Left renal cortex interstitium (tissue), 4 donors: ENCODE results near the gene CLOCK. TPM values are rescaled to one million over a fixed set of nuclear protein-coding genes. Genes with fewer than 3 reads are reported as not detected.

Source experiments
- DNase-seq, 4 donors: peaks; one replicate each; pipeline ENCODE4 v3.0.0-alpha.2; 2013; ENCODE audit warnings: low read depth in 4 of 4, low spot score in 2 of 4, missing footprints in 1 of 4
- polyA plus RNA-seq, 4 donors: library from polyadenylated mRNA; unstranded; fragments of 120-200 nt; gene quantifications; one replicate each; pipeline ENCODE4 v1.2.1, GENCODE V29; 2013; ENCODE audit not compliant: insufficient read length in 4 of 4

The CLOCK gene
- polyA plus RNA-seq, 4 donors: 17.0 to 24.9 (median 20.7) TPM

GRCh38 chr4:55485821-55486220 lies 60.9 kb downstream of the CLOCK start:
- DNase-seq: no peak

- no peak for DNase-seq
These were observed 63.4 kb downstream of the CLOCK start for GRCh38 chr4:55483315-55483714.

DNA sequence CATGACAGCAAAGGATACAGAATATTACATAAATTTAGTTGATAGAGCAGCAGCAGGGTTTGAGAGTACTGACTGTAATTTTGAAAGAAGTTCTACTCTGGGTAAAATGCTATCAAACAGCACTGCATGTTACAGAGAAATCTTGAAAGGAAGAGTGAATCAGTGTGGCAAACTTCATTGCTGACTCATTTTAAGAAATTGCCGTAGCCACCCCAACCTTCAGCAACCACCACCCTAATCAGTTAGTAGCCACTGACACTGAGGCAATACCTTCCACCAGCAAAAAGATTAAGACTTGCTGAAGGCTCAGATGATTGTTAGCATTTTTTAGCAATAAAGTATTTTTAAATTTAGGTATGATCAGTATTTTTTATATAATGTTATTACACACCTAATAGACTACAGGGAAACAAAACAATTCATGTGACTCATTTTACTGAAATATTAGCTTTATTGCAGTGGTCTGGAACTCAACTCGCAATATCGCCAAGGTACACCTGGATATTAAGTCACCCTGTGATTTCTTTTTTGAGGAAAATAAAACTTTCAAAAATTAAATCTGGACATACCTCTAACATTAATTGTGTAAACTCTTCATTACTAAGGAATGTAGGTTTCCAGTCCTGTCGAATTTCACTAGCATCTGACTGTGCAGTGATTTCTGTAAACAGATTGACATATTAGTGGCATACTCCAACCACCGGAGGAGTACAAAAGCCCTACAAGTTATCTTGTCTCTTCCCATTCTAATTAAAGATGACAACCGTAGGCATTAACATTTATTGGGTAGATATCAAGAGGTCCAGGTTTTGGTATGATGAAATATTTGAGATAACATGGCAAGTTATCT lies 71.1 kb downstream of the CLOCK start:
- no peak for DNase-seq

DNA sequence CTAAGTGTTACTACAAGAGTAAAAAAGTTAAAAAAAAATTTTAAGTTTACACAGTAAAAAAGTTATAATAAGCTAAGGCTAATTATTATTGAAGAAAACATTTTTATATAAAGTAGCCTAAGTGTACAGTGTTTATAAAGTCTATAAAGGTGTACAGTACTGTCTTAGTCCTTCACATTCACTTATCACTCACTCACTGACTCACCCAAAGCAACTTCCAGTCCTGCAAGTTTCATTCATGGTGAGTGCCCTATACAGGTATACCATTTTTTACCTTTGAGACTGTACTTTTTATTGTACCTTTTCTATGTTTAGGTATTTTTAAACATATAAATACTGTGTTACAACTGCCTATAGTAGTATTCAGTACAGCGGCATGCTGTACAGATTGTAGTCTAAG lies 76.7 kb downstream of the CLOCK start:
- no peak for DNase-seq

DNA sequence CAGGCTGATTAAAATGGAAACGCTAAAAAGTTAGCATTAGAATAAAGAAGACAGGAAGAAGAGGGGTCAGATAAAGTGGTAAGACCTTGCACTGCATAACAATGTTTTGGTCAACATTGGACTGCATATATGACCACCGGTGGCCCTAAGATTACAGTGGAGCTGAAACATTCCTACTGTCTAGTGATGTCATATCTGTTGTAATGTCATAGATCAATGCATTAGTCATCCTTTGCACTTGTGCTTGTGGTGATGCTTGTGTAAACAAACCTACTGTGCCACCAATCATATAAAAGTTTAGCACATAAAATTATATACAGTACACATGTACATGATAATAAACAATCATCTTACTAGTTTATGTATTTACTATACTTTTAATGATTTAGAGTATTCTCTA lies 78.0 kb downstream of the CLOCK start:
- no peak for DNase-seq

GRCh38 chr4:55466001-55466400 lies 80.7 kb downstream of the CLOCK start:
- no peak for DNase-seq

DNA sequence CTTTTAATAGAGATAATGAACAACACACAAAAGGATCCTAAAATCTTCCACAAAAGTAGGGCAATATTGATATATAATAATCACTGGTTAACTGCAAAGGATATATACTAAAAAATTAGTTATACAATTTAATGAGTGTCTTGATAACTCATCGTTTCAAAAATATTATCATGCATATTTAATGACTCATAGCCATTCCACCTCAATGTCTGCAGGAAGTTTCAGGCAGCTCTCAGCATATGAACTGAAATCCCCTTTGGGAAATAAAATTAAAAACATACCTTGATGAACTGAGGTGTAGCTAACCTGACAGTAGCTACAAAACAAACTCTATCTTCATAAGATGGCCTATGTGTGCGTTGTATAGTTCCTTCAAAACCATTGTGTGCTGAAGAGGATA lies 88.1 kb downstream of the CLOCK start:
- no peak for DNase-seq

GRCh38 chr4:55458164-55458563 lies 88.5 kb downstream of the CLOCK start:
- DNase-seq: no peak

- DNase-seq: no peak
These were observed 96.1 kb downstream of the CLOCK start for GRCh38 chr4:55450566-55450965.

- peak in 3 of 4 donors; percentile 6 to 40 (median 18) for DNase-seq
These were observed 98.9 kb downstream of the CLOCK start for GRCh38 chr4:55447831-55448230.

DNA sequence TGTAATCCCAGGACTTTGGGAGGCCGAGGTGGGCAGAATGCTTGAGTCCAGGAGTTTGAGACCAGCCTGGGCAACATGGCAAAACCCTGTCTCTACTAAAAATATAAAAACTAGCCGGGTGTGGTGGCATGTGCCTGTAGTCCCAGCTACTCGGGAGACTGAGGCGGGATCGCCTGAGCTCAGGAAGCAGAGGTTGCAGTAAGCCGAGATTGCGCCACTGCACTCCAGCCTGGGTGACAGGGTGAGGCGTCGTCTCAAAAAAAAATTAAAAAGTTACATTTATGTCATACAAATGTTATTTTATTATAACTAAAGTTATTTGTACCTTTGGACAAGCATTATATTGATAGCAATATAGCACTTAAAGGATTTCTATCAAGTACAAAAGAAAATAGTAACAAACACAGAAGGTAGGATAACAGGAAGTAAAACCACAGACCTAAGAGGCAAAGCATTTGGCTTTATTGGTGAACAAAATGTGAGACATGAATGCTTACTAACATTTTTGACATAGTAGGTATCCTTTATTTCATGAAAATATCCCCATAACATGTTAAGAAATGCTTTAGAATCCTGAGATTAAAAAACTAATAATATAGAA lies 99.5 kb downstream of the CLOCK start:
- no peak for DNase-seq

DNA sequence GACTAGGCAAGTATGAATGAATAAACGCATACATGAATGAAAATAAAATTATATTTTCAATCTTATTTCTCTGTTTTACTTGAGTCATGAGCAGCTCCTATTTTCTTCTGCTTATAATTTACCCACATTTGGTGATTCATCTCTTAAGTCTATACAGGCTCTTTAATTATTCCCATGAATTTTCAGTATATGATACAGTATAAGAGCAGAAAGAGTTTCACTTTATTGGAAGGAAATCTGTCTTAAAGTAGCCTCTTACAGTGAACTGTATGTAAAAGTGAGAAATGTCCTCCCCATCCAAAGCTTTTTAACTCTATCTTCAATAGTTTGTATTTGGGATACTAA lies 100.2 kb downstream of the CLOCK start:
- DNase-seq: no peak

- no peak for DNase-seq
These were observed 100.7 kb downstream of the CLOCK start for GRCh38 chr4:55445921-55446577.

- DNase-seq: peak in 1 of 4 donors; percentile 2
These were observed 101.9 kb downstream of the CLOCK start for GRCh38 chr4:55444827-55445226.

DNA sequence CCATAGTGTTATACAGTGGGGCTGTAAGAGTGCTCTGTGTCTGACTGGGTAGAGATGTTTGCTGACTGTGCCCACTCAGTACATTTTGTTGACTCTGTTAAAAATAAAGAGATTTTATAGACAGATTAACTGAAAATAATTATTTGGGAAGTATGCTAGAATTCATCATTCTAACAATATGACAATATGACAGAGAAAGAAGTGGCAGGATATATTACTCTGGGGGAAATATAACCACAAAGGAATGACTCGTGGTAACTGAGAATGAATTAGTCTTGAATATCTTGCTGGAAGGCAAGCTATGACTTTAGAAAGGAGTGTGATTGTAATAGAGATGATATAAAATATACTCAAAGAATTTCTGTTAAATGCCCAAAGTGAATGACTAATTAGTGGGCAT lies 104.2 kb downstream of the CLOCK start:
- DNase-seq: no peak

GRCh38 chr4:55440786-55441185 lies 105.9 kb downstream of the CLOCK start:
- DNase-seq: no peak

DNA sequence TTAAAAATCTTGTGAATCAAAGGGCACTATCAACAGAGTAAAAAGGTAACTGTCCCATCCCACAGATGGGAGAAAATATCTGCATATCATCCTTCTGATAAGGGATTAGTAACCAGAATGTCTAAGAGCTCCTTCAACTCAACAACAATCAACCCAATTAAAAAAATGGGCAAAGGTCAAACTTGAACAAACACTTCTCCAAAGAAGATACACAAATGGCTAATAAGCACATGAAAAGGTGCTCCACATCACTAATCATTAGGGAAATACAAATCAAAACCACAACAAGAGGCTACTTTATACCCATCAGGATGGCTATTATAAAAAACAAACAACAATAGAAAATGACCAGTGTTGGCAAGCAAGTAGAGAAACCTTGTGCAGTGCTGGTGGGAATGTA lies 107.7 kb downstream of the CLOCK start:
- no peak for DNase-seq

- no peak for DNase-seq
These were observed 108.4 kb downstream of the CLOCK start for GRCh38 chr4:55438314-55438713.

GRCh38 chr4:55437823-55438222 lies 108.9 kb downstream of the CLOCK start:
- no peak for DNase-seq

DNA sequence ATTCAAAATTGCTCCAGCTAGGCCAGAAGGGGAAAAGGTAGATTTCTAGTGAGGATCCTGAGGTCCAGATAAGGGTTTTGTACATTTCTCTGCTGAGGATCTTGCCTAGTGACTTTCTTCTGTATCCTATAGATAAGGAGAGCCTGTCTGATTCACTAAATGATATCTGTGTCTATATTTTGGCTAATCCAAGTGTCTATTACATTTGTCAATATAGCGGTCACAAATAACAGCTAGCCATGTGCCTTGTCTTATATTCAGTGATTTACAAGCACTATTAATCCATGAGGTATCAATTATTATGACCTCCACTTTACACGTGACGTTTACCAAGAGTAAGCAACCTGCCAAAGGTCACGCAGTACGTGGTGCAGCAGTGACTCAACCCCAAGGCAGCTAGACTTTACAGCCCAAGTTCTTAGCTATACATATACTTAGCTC lies 109.3 kb downstream of the CLOCK start:
- no peak for DNase-seq

DNA sequence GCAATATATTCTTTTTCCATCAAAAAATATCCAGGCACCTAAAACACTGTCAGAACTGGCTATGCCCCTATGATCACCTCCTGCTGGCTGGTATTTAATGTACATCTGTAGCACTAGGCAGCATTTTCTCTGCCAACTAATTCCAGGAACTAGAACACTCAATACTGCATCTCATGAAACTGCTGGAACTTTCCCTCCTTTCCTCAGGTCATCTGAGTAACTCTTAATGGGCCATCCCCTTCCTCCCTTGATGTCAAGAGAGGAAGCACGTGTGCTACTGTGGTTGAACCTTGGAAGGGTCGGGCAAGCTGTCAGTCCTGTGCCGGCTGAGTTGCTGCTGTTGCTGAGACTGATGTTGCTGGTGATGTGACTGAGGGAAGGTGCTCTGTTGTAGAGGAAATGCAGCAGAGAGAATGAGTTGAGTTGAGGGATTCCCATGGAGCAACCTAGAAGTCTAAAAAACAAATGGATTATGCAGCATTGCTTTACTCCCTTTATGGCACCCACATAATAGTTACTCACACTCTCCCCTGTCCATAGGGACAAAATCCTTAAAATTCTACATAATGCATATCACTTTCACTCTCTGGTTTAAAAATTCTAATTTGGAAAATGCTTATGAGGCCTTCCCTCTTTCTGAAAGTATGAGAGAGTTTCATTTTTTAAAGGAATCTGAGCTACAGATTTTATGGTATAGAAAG lies 111.4 kb downstream of the CLOCK start:
- DNase-seq: no peak
